NCI-H526 (cell line): ENCODE results near the gene FN3K.
"Not testable (repeated sequence)": the region's sequence is repeated elsewhere in the genome, so short reads cannot be mapped to it uniquely, and the experiment has no call there.

ENCODE experiments used
- DNase-seq, 2 experiments: peaks; one replicate each; lab custom pipeline; 2025; lab: John Stamatoyannopoulos, UW

FN3K gene

GRCh38 chr17:82737967-82738877 is 2.8 kb downstream of the FN3K start:
- DNase-seq: no peak

- no peak for DNase-seq
These were observed 5.7 kb downstream of the FN3K start for GRCh38 chr17:82740906-82741759.

- DNase-seq: no peak
These were observed 8.2 kb downstream of the FN3K start for GRCh38 chr17:82743344-82744219.

- DNase-seq: not testable (repeated sequence)
These were observed 9.3 kb downstream of the FN3K start for GRCh38 chr17:82744736-82745135.

GRCh38 chr17:82745524-82745923 is 10.1 kb downstream of the FN3K start:
- DNase-seq: no peak

GRCh38 chr17:82748756-82749155 is 13.3 kb downstream of the FN3K start:
- no peak for DNase-seq

GRCh38 chr17:82750241-82750908 is 15.0 kb downstream of the FN3K start:
- DNase-seq: no peak

GRCh38 chr17:82751171-82751570 is 15.8 kb downstream of the FN3K start:
- no peak for DNase-seq

GRCh38 chr17:82751571-82752370 is 16.4 kb downstream of the FN3K start, which contains the start of gene TBCD:
Gene TBCD, plus strand, starts transcription at chr17:82752065. Its CDS starts 129 bp downstream, at chr17:82752194.
- peak; percentile 73 to 95 for DNase-seq

- peak in 1 of 2 experiments; percentile 66 for DNase-seq
These were observed 17.2 kb downstream of the FN3K start for GRCh38 chr17:82752371-82753200.

- DNase-seq: no peak
These were observed 17.7 kb downstream of the FN3K start for GRCh38 chr17:82753201-82753464.

- DNase-seq: peak in 1 of 2 experiments; percentile 65
These were observed 19.1 kb downstream of the FN3K start for GRCh38 chr17:82754297-82755208.

GRCh38 chr17:82756166-82756565 is 20.8 kb downstream of the FN3K start:
- no peak for DNase-seq

- DNase-seq: no peak
These were observed 30.0 kb downstream of the FN3K start for GRCh38 chr17:82765371-82765770.

- peak; percentile 35 to 78 for DNase-seq
These were observed 31.8 kb downstream of the FN3K start for GRCh38 chr17:82767041-82767754.

- no peak for DNase-seq
These were observed 33.6 kb downstream of the FN3K start for GRCh38 chr17:82769041-82769440.

- no peak for DNase-seq
These were observed 36.6 kb downstream of the FN3K start for GRCh38 chr17:82772026-82772425.

GRCh38 chr17:82774456-82774855 is 39.0 kb downstream of the FN3K start:
- DNase-seq: not testable (repeated sequence)
